A549 treated with Mapracorat at 1 μM for 4 hours (cell line): ENCODE data around the gene PEX16. TPM values are rescaled to one million over a fixed set of nuclear protein-coding genes. Genes with fewer than 3 reads are reported as not detected.

Source experiments
- total RNA-seq: library from RNA; stranded (reverse); fragments of 200-300 nt; extraction: Qiagen RNA extraction; gene quantifications from 5 replicates; pipeline ENCODE4 v1.2.3, GENCODE V29; 2022

PEX16 gene
- 16.2 to 21.5 TPM (median 19.5 TPM) in 5 replicates for total RNA-seq

GRCh38 chr11:45917623-45918330 lies at the start of gene PEX16:
PEX16 (minus strand) TSS chr11:45917877; CDS start chr11:45917811, 66 bp downstream.

GRCh38 chr11:45922425-45923082 lies 4.9 kb upstream of the PEX16 start, which contains the start of gene LARGE2:
LARGE2 (plus strand) TSS chr11:45922656; CDS start chr11:45922883, 227 bp downstream.

GRCh38 chr11:45906965-45907611 lies 10.6 kb downstream of the PEX16 start, which contains the start of gene FREY1:
FREY1 (minus strand) TSS chr11:45907271; CDS start chr11:45907245, 26 bp downstream.

GRCh38 chr11:45885274-45885920 lies 32.3 kb downstream of the PEX16 start, which contains the start of gene MAPK8IP1:
MAPK8IP1 (plus strand) TSS chr11:45885651; CDS start chr11:45885821, 170 bp downstream.

Other genes with a start within 250 kb of the PEX16 start
- 26.1 to 33.2 TPM (median 30.6 TPM) in 5 replicates for gene SLC35C1, start 112.7 kb downstream of the PEX16 start, total RNA-seq
- 3.3 to 4.6 TPM (median 4.3 TPM) in 5 replicates for gene CRY2, start 70.4 kb downstream of the PEX16 start, total RNA-seq
- 5.3 to 6.5 TPM (median 6.3 TPM) in 5 replicates for gene MAPK8IP1, start 32.2 kb downstream of the PEX16 start, total RNA-seq
- gene FREY1, start 10.6 kb downstream of the PEX16 start, total RNA-seq = 0.26 to 0.52 TPM in 2 of 5 replicates, not detected in the others
- gene LARGE2, start 4.8 kb upstream of the PEX16 start, total RNA-seq = 1.6 to 4.3 TPM (median 2.8 TPM) in 5 replicates
- 8.3 to 11.5 TPM (median 10.1 TPM) in 5 replicates for gene PHF21A, start 203.6 kb upstream of the PEX16 start, total RNA-seq